AG09319 (cell line): ENCODE measurements around the gene C17orf113.

Experiments
- DNase-seq: peaks from one replicate; pipeline ENCODE4 v3.0.0-alpha.2; 2010; ENCODE audit warnings: low read depth; ENCODE audit errors: extremely low read depth
- TF ChIP-seq, protein P1 (sequence below): IDR thresholded peaks from 2 replicates; pipeline ENCODE4 v1.5.1; 2011; ENCODE audit warnings: low read depth, mild to moderate bottlenecking, inconsistent platforms, low read length, moderate library complexity

C17orf113 gene

DNA sequence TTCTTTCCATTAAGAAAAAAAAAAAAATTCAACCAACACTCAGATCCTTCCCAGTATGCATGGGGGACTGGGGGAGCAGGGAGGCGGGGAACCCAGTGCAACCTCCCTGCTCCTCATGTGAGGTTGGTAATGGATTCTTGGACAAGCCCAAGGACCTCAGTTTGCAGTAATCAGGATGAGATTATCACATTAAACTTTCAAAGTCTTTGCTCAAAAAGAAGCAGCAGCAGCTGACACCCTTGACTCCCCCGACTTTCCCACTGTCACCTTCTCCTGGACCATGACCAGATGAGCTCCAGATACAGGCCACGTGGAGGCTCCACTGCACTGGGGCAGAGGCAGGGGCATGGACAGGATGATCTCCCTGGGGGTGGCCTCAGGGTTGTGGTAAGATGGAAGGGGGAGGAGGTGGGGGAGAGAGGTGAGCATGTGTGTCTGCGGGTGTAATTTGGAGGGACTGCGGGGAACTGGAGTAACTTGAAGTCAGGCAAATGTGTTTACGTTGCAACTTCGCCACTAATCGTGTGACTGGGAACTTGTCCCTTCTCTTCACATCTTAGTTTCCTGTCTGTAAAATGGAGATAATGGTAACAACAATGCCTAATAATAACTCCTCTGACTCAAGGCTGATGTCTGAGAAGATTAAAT lies 28.1 kb upstream of the C17orf113 start:
- TF ChIP-seq, protein P1, sequence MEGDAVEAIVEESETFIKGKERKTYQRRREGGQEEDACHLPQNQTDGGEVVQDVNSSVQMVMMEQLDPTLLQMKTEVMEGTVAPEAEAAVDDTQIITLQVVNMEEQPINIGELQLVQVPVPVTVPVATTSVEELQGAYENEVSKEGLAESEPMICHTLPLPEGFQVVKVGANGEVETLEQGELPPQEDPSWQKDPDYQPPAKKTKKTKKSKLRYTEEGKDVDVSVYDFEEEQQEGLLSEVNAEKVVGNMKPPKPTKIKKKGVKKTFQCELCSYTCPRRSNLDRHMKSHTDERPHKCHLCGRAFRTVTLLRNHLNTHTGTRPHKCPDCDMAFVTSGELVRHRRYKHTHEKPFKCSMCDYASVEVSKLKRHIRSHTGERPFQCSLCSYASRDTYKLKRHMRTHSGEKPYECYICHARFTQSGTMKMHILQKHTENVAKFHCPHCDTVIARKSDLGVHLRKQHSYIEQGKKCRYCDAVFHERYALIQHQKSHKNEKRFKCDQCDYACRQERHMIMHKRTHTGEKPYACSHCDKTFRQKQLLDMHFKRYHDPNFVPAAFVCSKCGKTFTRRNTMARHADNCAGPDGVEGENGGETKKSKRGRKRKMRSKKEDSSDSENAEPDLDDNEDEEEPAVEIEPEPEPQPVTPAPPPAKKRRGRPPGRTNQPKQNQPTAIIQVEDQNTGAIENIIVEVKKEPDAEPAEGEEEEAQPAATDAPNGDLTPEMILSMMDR = no peak
- no peak for DNase-seq

DNA sequence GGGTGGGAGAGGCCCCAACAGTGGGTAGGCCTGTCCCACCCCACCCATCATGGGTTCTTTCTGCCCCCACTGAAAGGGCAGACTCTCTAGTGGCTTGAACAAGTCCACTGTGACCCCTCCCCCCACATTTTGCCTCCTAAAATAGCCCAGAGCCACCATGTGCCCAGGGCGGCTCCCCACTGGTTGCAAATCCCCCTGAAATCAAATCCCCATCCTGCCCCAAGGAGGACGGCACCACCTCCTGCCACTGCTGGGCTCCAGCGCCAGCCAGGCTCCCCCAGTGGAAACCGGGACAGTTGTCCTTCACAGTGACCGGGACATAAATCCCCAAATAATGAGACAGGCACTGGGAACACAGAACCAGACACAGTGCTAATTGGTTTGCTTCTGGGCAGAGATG lies 27.4 kb upstream of the C17orf113 start:
- no peak for DNase-seq
- TF ChIP-seq, protein P1 = no peak

DNA sequence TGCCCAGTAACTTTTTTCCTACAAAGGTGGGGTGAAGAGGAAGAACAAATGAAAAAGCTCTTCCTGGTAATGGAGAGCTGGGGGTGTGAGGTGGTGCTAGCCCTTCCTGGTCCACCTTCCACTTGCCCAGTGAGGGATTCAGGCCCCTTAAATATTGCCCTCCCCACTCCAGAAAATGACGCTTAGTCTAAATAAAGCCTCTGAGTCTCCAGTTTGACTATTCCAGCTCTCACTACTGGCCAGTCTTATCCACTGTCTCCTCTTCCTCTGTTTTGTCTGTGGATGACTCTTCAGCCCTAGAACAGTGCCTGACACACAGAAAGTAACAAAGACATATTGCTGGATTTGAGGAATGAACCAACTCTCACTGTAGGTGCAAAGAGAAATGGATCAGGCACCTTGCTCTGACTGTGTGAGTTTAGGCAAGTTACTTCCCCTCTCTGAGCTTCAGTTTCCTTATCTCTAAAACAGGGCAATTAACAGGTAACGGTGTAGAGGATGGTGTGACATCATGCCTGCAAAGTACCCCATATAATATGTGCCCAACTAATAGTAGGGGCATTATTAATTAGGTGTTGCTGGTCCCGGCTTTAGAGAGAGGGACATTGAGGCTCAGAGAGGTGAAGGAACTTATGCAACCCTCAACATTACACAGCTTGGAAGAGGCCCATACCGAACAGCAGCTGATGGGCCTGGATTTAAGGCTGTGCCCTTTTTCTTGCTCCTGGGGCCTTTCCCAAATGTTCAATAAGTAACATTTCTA lies 26.6 kb upstream of the C17orf113 start:
- TF ChIP-seq, protein P1 = no peak

DNA sequence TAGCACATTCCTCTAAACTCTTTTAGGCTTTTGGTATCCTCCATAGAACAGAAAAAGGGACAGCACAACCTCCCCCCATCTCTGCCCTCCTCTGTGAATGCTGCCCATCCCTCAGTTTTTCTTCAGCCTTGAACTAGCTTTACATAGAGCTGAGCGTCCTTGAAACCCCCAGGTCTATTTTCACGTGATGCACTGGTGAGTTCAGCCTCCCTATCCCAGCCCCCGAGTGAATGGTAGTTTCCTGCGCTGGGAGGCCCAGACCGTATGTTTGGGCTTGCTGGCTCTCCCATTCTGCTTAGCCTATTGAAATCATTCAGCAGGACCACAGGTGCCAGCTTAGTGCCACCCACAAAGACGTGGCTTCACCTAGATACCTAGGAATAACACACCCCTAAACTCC lies 25.4 kb upstream of the C17orf113 start:
- DNase-seq = no peak
- TF ChIP-seq, protein P1 = no peak

More for the DNA sequence above, 26.6 kb upstream of the C17orf113 start:
- no peak for DNase-seq

DNA sequence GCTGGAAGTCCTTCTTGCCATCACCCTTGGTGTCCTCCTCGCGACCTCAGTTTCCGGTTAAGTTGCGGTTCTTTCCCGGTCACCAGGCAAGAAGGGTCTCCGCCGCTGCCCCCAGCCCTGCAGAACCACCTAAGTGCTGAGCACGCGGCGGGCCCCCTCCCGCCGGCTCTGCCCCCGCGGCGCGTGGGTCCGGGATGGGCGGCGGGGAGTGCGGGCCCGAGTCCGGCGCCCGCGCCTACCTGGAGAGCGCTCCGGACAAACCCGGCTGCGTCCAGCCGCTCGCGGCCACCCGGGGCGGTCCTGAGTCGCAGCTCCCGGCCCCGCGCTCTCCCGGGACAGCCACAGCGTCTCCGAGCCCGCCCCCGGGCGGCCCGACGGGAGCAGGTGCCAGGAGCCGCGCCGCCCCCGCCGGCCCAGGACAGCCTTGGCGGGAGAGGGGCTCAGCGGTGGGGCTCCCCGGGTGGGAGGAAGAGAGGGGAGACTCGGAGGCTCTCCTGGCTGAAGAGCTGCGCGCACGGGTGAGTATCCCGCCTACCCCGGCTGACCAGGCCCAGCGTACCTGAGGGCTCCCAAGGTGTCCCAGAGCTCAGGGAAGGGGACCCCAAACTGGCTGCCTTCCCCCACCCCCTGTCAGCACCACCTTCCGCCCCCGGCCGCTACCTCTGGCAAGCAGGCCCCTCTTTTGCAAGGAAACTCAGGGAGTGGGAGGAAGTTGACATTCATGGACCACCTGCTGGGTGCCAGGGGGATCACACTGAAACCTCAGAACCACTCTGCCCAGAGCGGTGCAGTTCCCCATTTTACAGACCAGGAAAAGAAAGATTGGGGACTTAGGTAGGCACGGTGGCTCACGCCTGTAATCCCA lies 22.2 kb upstream of the C17orf113 start:
- DNase-seq = no peak
- TF ChIP-seq, protein P1 = no peak

DNA sequence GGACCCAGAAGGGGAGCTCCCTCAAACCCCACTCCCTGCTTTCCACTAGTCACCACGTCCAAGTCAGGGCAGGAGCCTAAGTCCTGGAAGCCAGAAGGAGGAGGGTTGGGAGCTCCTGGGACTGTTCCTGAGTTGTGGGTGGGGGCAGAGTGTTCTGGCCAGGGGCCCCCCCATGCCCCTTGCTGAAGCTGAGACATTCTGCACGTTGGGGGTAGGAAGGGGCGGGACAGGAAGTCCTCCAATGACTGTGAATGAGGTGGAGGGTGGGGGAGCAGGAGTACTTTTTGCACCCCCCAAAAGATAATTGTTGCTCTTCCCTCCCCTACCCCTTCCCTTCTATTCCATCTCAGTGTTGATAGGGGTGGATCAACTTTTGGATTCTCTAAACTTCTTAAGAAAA lies 21.4 kb upstream of the C17orf113 start:
- no peak for DNase-seq
- TF ChIP-seq, protein P1 = no peak

DNA sequence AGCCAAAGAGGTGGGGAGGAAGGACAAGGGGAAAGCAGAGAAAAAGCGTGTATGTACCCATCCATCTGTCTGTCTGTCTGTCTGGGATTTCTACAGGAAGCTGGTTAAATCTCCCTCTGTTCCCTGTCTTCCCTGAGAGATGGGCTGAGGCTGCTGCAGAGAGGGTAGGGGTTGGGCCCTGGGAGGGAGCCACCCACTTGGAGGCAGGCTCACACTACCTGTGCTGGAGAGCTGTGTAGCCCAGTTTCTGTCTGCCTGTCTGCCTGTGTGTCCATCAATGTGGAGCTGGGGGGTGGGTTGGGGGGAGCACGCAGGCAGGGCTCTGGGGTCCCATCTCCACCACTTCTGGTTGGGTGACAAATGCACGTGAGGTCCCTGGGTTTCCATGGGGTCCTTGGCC lies 18.6 kb upstream of the C17orf113 start:
- TF ChIP-seq, protein P1 = no peak
- DNase-seq = no peak
